ENCODE results near the gene DDIT3. TPM values are rescaled to one million over a fixed set of nuclear protein-coding genes. Genes with fewer than 3 reads are reported as not detected.

The DDIT3 gene
- total RNA-seq, 1 donor from 2014 or later: 6.2 TPM

DNA sequence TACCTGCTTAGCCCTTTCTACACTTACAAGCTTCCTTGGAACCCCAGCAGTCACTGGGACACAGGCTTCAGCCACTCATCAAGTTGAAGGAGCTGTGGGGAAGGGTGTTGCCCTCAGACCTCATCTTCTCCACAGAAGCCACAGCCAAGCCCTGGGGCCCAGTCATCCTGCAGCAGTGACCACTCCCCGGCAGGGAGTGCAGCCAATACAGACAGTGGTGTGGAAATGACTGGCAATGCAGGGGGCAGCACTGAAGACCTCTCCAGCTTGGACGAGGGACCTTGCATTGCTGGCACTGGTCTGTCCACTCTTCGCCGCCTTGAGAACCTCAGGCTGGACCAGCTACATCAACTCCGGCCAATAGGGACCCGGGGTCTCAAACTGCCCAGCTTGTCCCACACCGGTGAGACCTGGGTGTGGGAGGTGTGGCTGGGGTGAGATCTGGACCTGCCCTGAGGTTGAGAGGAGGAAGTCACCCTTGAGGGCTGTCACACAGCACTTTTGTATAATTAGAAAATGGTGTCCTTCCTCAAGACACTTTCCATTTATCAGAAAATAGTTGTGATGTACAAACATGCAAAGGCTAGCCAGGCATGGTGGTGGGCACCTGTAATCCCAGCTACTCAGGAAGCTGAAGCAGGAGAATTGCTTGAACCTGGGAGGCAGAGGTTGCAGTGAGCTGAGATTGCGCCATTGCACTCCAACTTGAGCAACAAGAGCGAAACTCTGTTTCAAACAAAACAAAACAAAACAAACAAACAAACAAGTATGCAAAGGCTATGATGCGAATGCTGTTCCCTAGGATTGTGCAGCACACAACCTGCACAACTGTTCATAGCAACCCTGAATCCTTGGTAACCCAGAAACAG is 50.8 kb downstream of the DDIT3 start:
- DNase-seq (ENCODE audit: low read depth in 2 of 2): no peak

DNA sequence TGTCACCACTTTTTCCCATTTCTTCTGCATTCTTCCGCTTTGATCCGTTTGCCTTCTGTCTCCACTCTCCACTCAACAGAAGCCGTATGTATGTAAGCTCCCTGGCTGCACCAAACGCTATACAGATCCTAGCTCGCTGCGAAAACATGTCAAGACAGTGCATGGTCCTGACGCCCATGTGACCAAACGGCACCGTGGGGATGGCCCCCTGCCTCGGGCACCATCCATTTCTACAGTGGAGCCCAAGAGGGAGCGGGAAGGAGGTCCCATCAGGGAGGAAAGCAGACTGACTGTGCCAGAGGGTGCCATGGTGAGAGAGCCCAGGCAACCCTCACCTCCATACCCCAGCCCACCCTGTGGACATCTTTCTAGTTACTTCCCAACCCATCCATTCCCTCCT is 52.4 kb downstream of the DDIT3 start:
- no peak for DNase-seq (ENCODE audit: low read depth in 2 of 2)

DNA sequence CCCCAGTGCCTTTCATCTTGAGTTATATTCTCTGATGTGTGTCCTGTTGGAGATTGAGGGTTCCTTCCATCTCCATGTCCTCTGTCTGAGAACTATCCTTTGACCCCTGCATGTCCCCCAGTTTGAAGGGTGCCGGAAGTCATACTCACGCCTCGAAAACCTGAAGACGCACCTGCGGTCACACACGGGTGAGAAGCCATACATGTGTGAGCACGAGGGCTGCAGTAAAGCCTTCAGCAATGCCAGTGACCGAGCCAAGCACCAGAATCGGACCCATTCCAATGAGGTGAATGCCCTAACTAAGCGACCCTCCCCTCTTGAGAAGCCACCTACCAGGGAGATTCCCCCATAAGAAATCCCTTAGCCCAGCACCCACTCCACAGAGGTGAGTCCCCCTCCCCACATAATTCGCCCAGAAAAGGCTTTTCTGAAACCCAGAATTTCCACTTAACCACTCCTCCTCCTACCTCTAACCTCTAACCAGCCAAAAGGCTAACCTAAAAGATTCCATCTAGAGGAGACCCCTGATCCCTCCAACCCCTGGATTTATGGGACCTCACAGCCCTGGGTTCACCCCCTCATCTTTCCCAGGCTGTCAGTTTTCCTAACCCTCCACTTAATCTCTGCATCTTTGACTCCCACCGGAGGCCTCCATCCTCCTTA is 53.0 kb downstream of the DDIT3 start:
- no peak for DNase-seq (ENCODE audit: low read depth in 2 of 2)

Other genes starting within 250 kb of the DDIT3 start
- gene R3HDM2, start 89.5 kb downstream of the DDIT3 start, total RNA-seq: 3.1 and 9.1 TPM in 2 replicates
- gene INHBC, start 85.7 kb downstream of the DDIT3 start, total RNA-seq: not detected in 2 replicates
- gene INHBE, start 65.2 kb downstream of the DDIT3 start, total RNA-seq: not detected in 2 replicates
- under 0.01 TPM in 1 of 2 replicates, not detected in the other for gene GLI1, start 60.7 kb downstream of the DDIT3 start, total RNA-seq
- gene ARHGAP9, start 40.6 kb downstream of the DDIT3 start, total RNA-seq: 0.13 TPM in 1 of 2 replicates, not detected in the other
- gene MARS1, start 32.4 kb downstream of the DDIT3 start, total RNA-seq: 72.9 and 77.4 TPM in 2 replicates
- gene MBD6, start 2.3 kb upstream of the DDIT3 start, total RNA-seq: 5.9 and 8.6 TPM in 2 replicates
- 75.1 and 102 TPM in 2 replicates for gene DCTN2, start 26.7 kb upstream of the DDIT3 start, total RNA-seq
- gene KIF5A, start 29.5 kb upstream of the DDIT3 start, total RNA-seq: under 0.01 TPM in 2 replicates
- 10.9 and 15.2 TPM in 2 replicates for gene PIP4K2C, start 70.7 kb upstream of the DDIT3 start, total RNA-seq
- 1.0 and 4.4 TPM in 2 replicates for gene DTX3, start 84.3 kb upstream of the DDIT3 start, total RNA-seq
- gene ARHGEF25, start 90.9 kb upstream of the DDIT3 start, total RNA-seq: 0.77 and 1.6 TPM in 2 replicates
- gene B4GALNT1, start 112.7 kb upstream of the DDIT3 start, total RNA-seq: 0.13 TPM in 2 replicates
- gene OS9, start 173.6 kb upstream of the DDIT3 start, total RNA-seq: 141 and 188 TPM in 2 replicates
- 0.26 and 0.51 TPM in 2 replicates for gene AGAP2, start 218.2 kb upstream of the DDIT3 start, total RNA-seq
- gene TSPAN31, start 224.5 kb upstream of the DDIT3 start, total RNA-seq: 41.6 and 53.9 TPM in 2 replicates
- gene CDK4, start 231.8 kb upstream of the DDIT3 start, total RNA-seq: 146 and 180 TPM in 2 replicates
- gene MARCHF9, start 234.6 kb upstream of the DDIT3 start, total RNA-seq: 3.0 and 5.8 TPM in 2 replicates
- 0.13 and 0.39 TPM in 2 replicates for gene CYP27B1, start 246.6 kb upstream of the DDIT3 start, total RNA-seq